Breast epithelium (tissue), 3 donors: ENCODE results near the gene PPM1A.

Source experiments
- POLR2A ChIP-seq: fragments of 450-650 bp; IDR thresholded peaks from one replicate; pipeline ENCODE4 v1.6.1; 2016; ENCODE audit warnings: antibody characterized with exemption, mild to moderate bottlenecking, moderate library complexity
- POLR2AphosphoS5 ChIP-seq, 3 donors: sonication (generic); formaldehyde crosslinking; IDR thresholded peaks; one replicate each; pipeline ENCODE4 v1.6.1; 2017; ENCODE audit warnings: antibody characterized with exemption in 3 of 3
- TF ChIP-seq, protein P1 (sequence below), 3 donors: fragments of 450-650 bp; IDR thresholded peaks; one replicate each; pipeline ENCODE4 v1.5.1; 2016 to 2017; ENCODE audit warnings: antibody characterized with exemption in 3 of 3, mild to moderate bottlenecking in 3 of 3, moderate library complexity in 3 of 3

DNA sequence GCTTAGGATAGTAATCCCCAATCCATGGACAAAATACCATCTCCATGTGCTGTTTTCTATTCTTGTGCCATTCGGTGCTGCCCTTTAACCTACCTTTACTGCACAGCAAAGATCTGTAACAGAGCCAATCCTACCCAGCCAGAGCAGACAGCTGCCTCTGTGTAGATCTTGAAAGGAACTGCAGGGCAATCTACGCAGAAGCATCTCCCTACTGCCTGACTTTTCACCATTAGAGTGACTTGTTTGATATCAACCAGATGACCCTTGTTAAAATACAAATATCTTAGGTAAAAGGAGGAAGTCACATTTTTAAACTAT, 33.9 kb upstream of the PPM1A start:
- TF ChIP-seq POLR2A (no peak), POLR2AphosphoS5 (IDR thresholded peaks at IDR 0.05) (no peak)
- TF ChIP-seq, protein P1, sequence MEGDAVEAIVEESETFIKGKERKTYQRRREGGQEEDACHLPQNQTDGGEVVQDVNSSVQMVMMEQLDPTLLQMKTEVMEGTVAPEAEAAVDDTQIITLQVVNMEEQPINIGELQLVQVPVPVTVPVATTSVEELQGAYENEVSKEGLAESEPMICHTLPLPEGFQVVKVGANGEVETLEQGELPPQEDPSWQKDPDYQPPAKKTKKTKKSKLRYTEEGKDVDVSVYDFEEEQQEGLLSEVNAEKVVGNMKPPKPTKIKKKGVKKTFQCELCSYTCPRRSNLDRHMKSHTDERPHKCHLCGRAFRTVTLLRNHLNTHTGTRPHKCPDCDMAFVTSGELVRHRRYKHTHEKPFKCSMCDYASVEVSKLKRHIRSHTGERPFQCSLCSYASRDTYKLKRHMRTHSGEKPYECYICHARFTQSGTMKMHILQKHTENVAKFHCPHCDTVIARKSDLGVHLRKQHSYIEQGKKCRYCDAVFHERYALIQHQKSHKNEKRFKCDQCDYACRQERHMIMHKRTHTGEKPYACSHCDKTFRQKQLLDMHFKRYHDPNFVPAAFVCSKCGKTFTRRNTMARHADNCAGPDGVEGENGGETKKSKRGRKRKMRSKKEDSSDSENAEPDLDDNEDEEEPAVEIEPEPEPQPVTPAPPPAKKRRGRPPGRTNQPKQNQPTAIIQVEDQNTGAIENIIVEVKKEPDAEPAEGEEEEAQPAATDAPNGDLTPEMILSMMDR (IDR thresholded peaks at IDR 0.05): no peak
